NCI-H1417 treated with DMSO at 0.1 percent for 48 hours (cell line): Measurements from ENCODE around the gene ACAA2.

ENCODE experiments used
- DNase-seq: peaks from one replicate; lab custom pipeline; 2025; lab: John Stamatoyannopoulos, UW

The ACAA2 gene

GRCh38 chr18:49767111-49768050, 46.0 kb downstream of the ACAA2 start:
- DNase-seq, result no peak

- no peak for DNase-seq
These were observed 46.7 kb downstream of the ACAA2 start for GRCh38 chr18:49766646-49767045.

- DNase-seq, result no peak
These were observed 49.3 kb downstream of the ACAA2 start for GRCh38 chr18:49764032-49764431.

- DNase-seq, result no peak
These were observed 49.7 kb downstream of the ACAA2 start for GRCh38 chr18:49763590-49763989.

GRCh38 chr18:49762191-49763077, 50.9 kb downstream of the ACAA2 start:
- DNase-seq, result no peak

- no peak for DNase-seq
These were observed 51.6 kb downstream of the ACAA2 start for GRCh38 chr18:49761771-49762170.

- no peak for DNase-seq
These were observed 55.1 kb downstream of the ACAA2 start for GRCh38 chr18:49758263-49758610.

GRCh38 chr18:49757513-49758262, 55.6 kb downstream of the ACAA2 start:
- DNase-seq, result no peak

GRCh38 chr18:49756671-49757362, 56.5 kb downstream of the ACAA2 start:
- DNase-seq, result no peak

- no peak for DNase-seq
These were observed 57.2 kb downstream of the ACAA2 start for GRCh38 chr18:49756135-49756534.

GRCh38 chr18:49755489-49755888, 57.8 kb downstream of the ACAA2 start:
- DNase-seq, result no peak

- DNase-seq, result no peak
These were observed 58.5 kb downstream of the ACAA2 start for GRCh38 chr18:49754866-49755265.

GRCh38 chr18:49753643-49754042, 59.7 kb downstream of the ACAA2 start:
- no peak for DNase-seq

- DNase-seq, result no peak
These were observed 61.3 kb downstream of the ACAA2 start for GRCh38 chr18:49752095-49752457.

- DNase-seq, result no peak
These were observed 61.8 kb downstream of the ACAA2 start for GRCh38 chr18:49751427-49752094.

- no peak for DNase-seq
These were observed 63.8 kb downstream of the ACAA2 start for GRCh38 chr18:49749563-49749962.

- no peak for DNase-seq
These were observed 65.5 kb downstream of the ACAA2 start for GRCh38 chr18:49747876-49748275.

- DNase-seq, result no peak
These were observed 68.0 kb downstream of the ACAA2 start for GRCh38 chr18:49745045-49746014.

- DNase-seq, result no peak
These were observed 68.8 kb downstream of the ACAA2 start for GRCh38 chr18:49744376-49745008.
